Measurements from ENCODE around the gene TAT.
A peak's percentile ranks its signal among the peaks of the same experiment; 100 is the strongest.
"Not testable (repeated sequence)": the region's sequence is repeated elsewhere in the genome, so short reads cannot be mapped to it uniquely, and the experiment has no call there.

TAT gene

GRCh38 chr16:71576971-71577370 is at the start of gene TAT:
Gene TAT (minus strand): TSS chr16:71577092. CDS start chr16:71576415, 677 bp downstream.
- no peak for DNase-seq

- DNase-seq, result no peak
Observed at GRCh38 chr16:71626018-71626857, 49.3 kb upstream of the TAT start, which contains the start of gene MARVELD3. Gene MARVELD3 (plus strand): TSS chr16:71626184. CDS start chr16:71626230, 46 bp downstream.

- DNase-seq, result no peak
Observed at GRCh38 chr16:71625113-71625850, 48.4 kb upstream of the TAT start.

- no peak for DNase-seq
Observed at GRCh38 chr16:71623597-71623996, 46.7 kb upstream of the TAT start.

GRCh38 chr16:71622088-71622487 is 45.2 kb upstream of the TAT start:
- DNase-seq, result no peak

- DNase-seq, result no peak
Observed at GRCh38 chr16:71618429-71618828, 41.5 kb upstream of the TAT start.

GRCh38 chr16:71614956-71615355 is 38.1 kb upstream of the TAT start:
- not testable (repeated sequence) for DNase-seq

- DNase-seq, result peak; percentile 21
Observed at GRCh38 chr16:71610936-71611871, 34.3 kb upstream of the TAT start.

GRCh38 chr16:71610447-71610846 is 33.6 kb upstream of the TAT start:
- no peak for DNase-seq

- DNase-seq, result no peak
Observed at GRCh38 chr16:71609066-71609465, 32.2 kb upstream of the TAT start.

GRCh38 chr16:71600822-71601221 is 23.9 kb upstream of the TAT start:
- DNase-seq, result no peak

GRCh38 chr16:71598426-71598825 is 21.5 kb upstream of the TAT start:
- not testable (repeated sequence) for DNase-seq

- DNase-seq, result not testable (repeated sequence)
Observed at GRCh38 chr16:71595340-71595826, 18.5 kb upstream of the TAT start.

- no peak for DNase-seq
Observed at GRCh38 chr16:71594000-71594646, 17.2 kb upstream of the TAT start.

- no peak for DNase-seq
Observed at GRCh38 chr16:71593048-71593999, 16.4 kb upstream of the TAT start.

GRCh38 chr16:71591917-71592316 is 15.0 kb upstream of the TAT start:
- no peak for DNase-seq

- DNase-seq, result no peak
Observed at GRCh38 chr16:71590584-71590983, 13.7 kb upstream of the TAT start.

GRCh38 chr16:71590071-71590470 is 13.2 kb upstream of the TAT start:
- not testable (repeated sequence) for DNase-seq

- not testable (repeated sequence) for DNase-seq
Observed at GRCh38 chr16:71589334-71589733, 12.4 kb upstream of the TAT start.

GRCh38 chr16:71585318-71585703 is 8.4 kb upstream of the TAT start:
- DNase-seq, result no peak
